ENCODE results near the gene S100A7.
"Not testable (repeated sequence)": the region's sequence is repeated elsewhere in the genome, so short reads cannot be mapped to it uniquely, and the experiment has no call there.

S100A7 gene

DNA sequence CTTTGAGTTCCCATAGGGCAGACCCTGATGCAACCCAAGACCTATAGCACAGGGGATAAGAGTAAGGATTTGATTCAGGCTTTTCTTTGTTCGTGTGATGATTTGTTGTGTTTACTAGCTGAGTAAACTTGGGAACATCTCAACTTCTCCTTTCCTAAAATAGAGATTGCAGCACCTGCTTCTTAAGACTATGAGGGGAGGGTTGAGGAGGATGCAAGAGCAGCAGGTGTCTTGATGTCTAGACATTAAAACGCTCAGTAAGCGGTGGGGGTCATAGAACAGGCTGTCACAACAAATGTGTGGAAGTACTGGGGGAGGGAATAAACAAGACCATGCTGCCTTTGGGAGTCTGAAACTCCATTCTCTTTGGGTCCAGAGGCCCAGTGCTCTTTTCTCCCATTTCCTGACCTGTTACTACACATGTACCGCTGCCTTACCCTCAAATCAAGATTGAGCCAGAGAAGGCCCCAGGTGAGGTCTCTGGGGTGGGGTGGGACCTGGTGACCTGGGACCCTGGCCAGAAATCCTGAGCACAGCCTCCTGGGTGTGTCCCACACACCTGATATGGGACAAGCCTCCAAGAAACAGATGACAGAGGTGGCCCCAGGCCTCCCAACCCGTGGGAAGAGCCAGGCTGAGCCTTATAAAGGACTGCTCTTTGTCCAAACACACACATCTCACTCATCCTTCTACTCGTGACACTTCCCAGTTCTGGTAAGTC, 44.4 kb downstream of the S100A7 start, which contains the start of gene S100A7A:
TSS of gene S100A7A (plus strand) at position 671 of the 721 bp plus-strand sequence. CDS start 1,563 bp downstream, outside the sequence.
- in situ Hi-C loops (cut with HindIII; ENCODE audit: low pct_ligation_motif_present, low pct_unique_long_range_greater_than_20kb, low sequenced_read_pairs), result no loop called here
- no peak for DNase-seq

DNA sequence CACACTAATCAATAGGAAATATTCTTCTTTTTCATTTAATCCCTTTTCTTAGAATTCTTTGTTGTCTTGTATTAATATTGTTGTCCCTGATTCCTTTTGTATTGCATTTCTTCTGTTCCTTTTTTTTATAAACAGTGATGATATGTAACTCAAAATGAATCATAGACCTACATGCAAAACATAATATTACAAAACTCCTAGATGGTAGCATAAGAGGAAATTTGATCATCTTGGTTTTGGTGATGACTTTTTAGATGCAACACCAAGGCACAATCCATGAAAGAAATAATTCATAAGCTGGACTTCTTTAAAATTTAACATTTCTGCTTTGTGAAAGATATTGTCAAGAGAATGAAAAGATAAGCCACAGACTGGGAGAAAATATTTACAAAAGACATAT, 46.5 kb downstream of the S100A7 start:
- in situ Hi-C loops (cut with HindIII; ENCODE audit: low pct_ligation_motif_present, low pct_unique_long_range_greater_than_20kb, low sequenced_read_pairs); DNase-seq: not testable (repeated sequence)
